ENCODE results near the gene MN1.

The MN1 gene

GRCh38 chr22:27720860-27721259 is 80.7 kb downstream of the MN1 start:
- Histone ChIP-seq H3K36me3 (ENCODE audit: control insufficient read depth, insufficient read depth, low read length) (no peaks in the 10 kb centered on the region), H3K18ac (ENCODE audit: low read length) (no peak overlapping the region), H3K9ac (ENCODE audit: low read length) (no peak overlapping the region), H3K79me1 (ENCODE audit: low read length) (peaks cover 4% of the 10 kb centered on the region), H3K23ac (ENCODE audit: low read length) (no peak overlapping the region), H3K56ac (ENCODE audit: low read length) (no peak overlapping the region), H3K27ac (ENCODE audit: low read depth, low read length) (no peak overlapping the region), H2BK15ac (replicated peaks; ENCODE audit: low read depth) (no peak overlapping the region), H3K4me1 (ENCODE audit: control insufficient read depth, low read depth, low read length) (peaks cover 6% of the 10 kb centered on the region), H3K4me3 (ENCODE audit: low read length) (no peak overlapping the region), H2BK120ac (ENCODE audit: low read depth, low read length) (no peak overlapping the region), H4K8ac (ENCODE audit: low read depth, low read length) (no peak overlapping the region), H2BK5ac (ENCODE audit: low read length) (no peak overlapping the region), H3K4me2 (ENCODE audit: low read length) (no peak overlapping the region), H3K27me3 (ENCODE audit: insufficient read depth, low read length, poor library complexity) (no peaks in the 10 kb centered on the region), H3K79me2 (ENCODE audit: control insufficient read depth, insufficient read depth, low read length) (peaks cover 6% of the 10 kb centered on the region), H4K5ac (ENCODE audit: low read length) (no peak overlapping the region), H2AK5ac (ENCODE audit: low read length) (no peak overlapping the region), H3K4ac (ENCODE audit: low read depth, low read length) (no peak overlapping the region)
- WGBS (ENCODE audit: extremely low coverage, insufficient coverage, low lambda C conversion rate): no CpG with 5 or more reads among the region's 5 CpGs
- no peak for DNase-seq

DNA sequence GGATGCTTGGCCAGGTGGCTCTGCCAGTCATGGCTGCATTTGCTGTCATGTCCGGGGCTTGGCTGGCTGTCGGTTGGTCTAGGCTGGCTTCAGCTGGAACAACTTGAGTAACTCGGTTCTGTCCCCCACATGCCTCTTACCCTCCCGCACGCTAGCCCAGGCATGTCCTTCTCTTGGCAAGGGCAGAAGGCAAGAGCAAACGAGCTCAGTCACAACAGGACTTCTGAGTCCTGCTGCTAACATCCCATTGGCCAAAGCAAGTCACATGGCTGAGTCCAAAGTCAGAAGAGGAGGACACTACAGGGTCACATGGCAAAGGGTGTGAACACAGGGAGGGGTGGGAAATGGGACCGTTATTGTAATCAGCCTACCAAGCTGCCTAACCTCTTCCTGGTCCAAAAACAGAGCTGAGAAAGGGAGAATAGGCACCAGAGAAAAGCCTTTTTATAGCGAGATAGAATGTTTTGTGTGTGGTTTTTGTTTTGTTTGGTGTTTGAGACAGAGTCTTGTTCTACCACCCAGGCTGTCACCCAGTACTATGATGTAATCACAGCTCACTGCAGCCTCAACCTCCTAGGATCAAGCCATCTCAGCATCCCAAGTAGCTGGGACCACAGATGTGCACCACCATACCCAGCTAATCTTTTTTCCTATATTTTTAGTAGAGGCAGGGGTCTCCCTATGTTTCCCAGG is 81.9 kb downstream of the MN1 start:
- peaks cover 6% of the 10 kb centered on the region for H3K4me1 ChIP-seq (ENCODE audit: control insufficient read depth, low read depth, low read length)
- H4K5ac ChIP-seq (ENCODE audit: low read length): no peak overlapping the region
- H2BK15ac ChIP-seq (replicated peaks; ENCODE audit: low read depth): no peak overlapping the region
- H3K9ac ChIP-seq (ENCODE audit: low read length): no peak overlapping the region
- peaks cover 4% of the 10 kb centered on the region for H3K79me1 ChIP-seq (ENCODE audit: low read length)
- no peak overlapping the region for H3K27ac ChIP-seq (ENCODE audit: low read depth, low read length)
- no peak overlapping the region for H3K56ac ChIP-seq (ENCODE audit: low read length)
- no peak overlapping the region for H3K4me3 ChIP-seq (ENCODE audit: low read length)
- no peaks in the 10 kb centered on the region for H3K36me3 ChIP-seq (ENCODE audit: control insufficient read depth, insufficient read depth, low read length)
- peak; percentile 78 for DNase-seq
- no peak overlapping the region for H2BK120ac ChIP-seq (ENCODE audit: low read depth, low read length)
- no peak overlapping the region for H3K18ac ChIP-seq (ENCODE audit: low read length)
- peaks cover 2% of the 10 kb centered on the region for H3K79me2 ChIP-seq (ENCODE audit: control insufficient read depth, insufficient read depth, low read length)
- H2AK5ac ChIP-seq (ENCODE audit: low read length): no peak overlapping the region
- WGBS (ENCODE audit: extremely low coverage, insufficient coverage, low lambda C conversion rate): no CpG with 5 or more reads among the region's 8 CpGs
- no peak overlapping the region for H3K23ac ChIP-seq (ENCODE audit: low read length)
- H3K4me2 ChIP-seq (ENCODE audit: low read length): no peak overlapping the region
- no peaks in the 10 kb centered on the region for H3K27me3 ChIP-seq (ENCODE audit: insufficient read depth, low read length, poor library complexity)
- peak overlapping the region; percentile 38 for H3K4ac ChIP-seq (ENCODE audit: low read depth, low read length)
- H2BK5ac ChIP-seq (ENCODE audit: low read length): no peak overlapping the region
- H4K8ac ChIP-seq (ENCODE audit: low read depth, low read length): no peak overlapping the region

GRCh38 chr22:27719036-27719347 is 82.6 kb downstream of the MN1 start:
- Histone ChIP-seq H4K8ac (ENCODE audit: low read depth, low read length) (no peak overlapping the region), H2AK5ac (ENCODE audit: low read length) (peak overlapping the region; percentile 52), H3K9ac (ENCODE audit: low read length) (no peak overlapping the region), H3K79me1 (ENCODE audit: low read length) (peaks cover 4% of the 10 kb centered on the region), H2BK5ac (ENCODE audit: low read length) (no peak overlapping the region), H3K4me1 (ENCODE audit: control insufficient read depth, low read depth, low read length) (peaks cover 6% of the 10 kb centered on the region), H3K27ac (ENCODE audit: low read depth, low read length) (no peak overlapping the region), H3K4me2 (ENCODE audit: low read length) (no peak overlapping the region), H3K79me2 (ENCODE audit: control insufficient read depth, insufficient read depth, low read length) (peaks cover 2% of the 10 kb centered on the region), H3K4ac (ENCODE audit: low read depth, low read length) (no peak overlapping the region), H4K5ac (ENCODE audit: low read length) (no peak overlapping the region), H3K56ac (ENCODE audit: low read length) (no peak overlapping the region), H3K36me3 (ENCODE audit: control insufficient read depth, insufficient read depth, low read length) (no peaks in the 10 kb centered on the region), H3K27me3 (ENCODE audit: insufficient read depth, low read length, poor library complexity) (no peaks in the 10 kb centered on the region), H3K23ac (ENCODE audit: low read length) (no peak overlapping the region), H3K18ac (ENCODE audit: low read length) (no peak overlapping the region), H3K4me3 (ENCODE audit: low read length) (no peak overlapping the region), H2BK15ac (replicated peaks; ENCODE audit: low read depth) (no peak overlapping the region), H2BK120ac (ENCODE audit: low read depth, low read length) (no peak overlapping the region)
- no peak for DNase-seq
- no CpG with 5 or more reads among the region's 3 CpGs for WGBS (ENCODE audit: extremely low coverage, insufficient coverage, low lambda C conversion rate)

- Histone ChIP-seq H2BK5ac (ENCODE audit: low read length) (no peak overlapping the region), H3K56ac (ENCODE audit: low read length) (peak overlapping the region; percentile 68), H3K4me3 (ENCODE audit: low read length) (no peak overlapping the region), H3K36me3 (ENCODE audit: control insufficient read depth, insufficient read depth, low read length) (no peaks in the 10 kb centered on the region), H3K4ac (ENCODE audit: low read depth, low read length) (no peak overlapping the region), H3K4me2 (ENCODE audit: low read length) (no peak overlapping the region), H2BK15ac (replicated peaks; ENCODE audit: low read depth) (no peak overlapping the region), H3K79me2 (ENCODE audit: control insufficient read depth, insufficient read depth, low read length) (no peaks in the 10 kb centered on the region), H2AK5ac (ENCODE audit: low read length) (peak overlapping the region; percentile 52), H4K5ac (ENCODE audit: low read length) (no peak overlapping the region), H3K18ac (ENCODE audit: low read length) (no peak overlapping the region), H2BK120ac (ENCODE audit: low read depth, low read length) (no peak overlapping the region), H3K23ac (ENCODE audit: low read length) (no peak overlapping the region), H3K9ac (ENCODE audit: low read length) (no peak overlapping the region), H3K27me3 (ENCODE audit: insufficient read depth, low read length, poor library complexity) (no peaks in the 10 kb centered on the region), H3K27ac (ENCODE audit: low read depth, low read length) (no peak overlapping the region), H3K79me1 (ENCODE audit: low read length) (peaks cover 4% of the 10 kb centered on the region), H3K4me1 (ENCODE audit: control insufficient read depth, low read depth, low read length) (peaks cover 6% of the 10 kb centered on the region), H4K8ac (ENCODE audit: low read depth, low read length) (no peak overlapping the region)
- WGBS (ENCODE audit: extremely low coverage, insufficient coverage, low lambda C conversion rate): no CpG with 5 or more reads among the region's 10 CpGs
- DNase-seq: peak; percentile 86
These were observed 83.1 kb downstream of the MN1 start for GRCh38 chr22:27718186-27719035.

DNA sequence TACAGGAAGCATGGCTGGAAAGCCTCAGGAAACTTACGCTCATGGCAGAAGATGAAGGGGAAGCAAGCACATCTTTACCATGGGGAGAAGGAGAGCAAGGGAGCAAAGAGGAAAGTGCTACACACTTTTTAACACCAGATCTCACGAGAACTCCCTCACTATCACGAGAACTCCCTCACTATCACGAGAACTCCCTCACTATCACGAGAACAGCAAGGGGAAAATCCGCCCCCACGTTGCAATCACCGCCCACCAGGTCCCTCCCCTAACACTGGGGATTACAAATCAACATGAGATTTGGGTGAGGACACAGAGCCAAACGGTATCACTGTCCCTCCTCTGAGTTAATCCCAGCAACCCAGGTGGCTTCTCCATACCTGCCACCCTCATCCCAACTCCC is 84.5 kb downstream of the MN1 start:
- Histone ChIP-seq H4K8ac (ENCODE audit: low read depth, low read length) (no peak overlapping the region), H2AK5ac (ENCODE audit: low read length) (no peak overlapping the region), H2BK5ac (ENCODE audit: low read length) (no peak overlapping the region), H2BK120ac (ENCODE audit: low read depth, low read length) (no peak overlapping the region), H3K79me2 (ENCODE audit: control insufficient read depth, insufficient read depth, low read length) (no peaks in the 10 kb centered on the region), H3K36me3 (ENCODE audit: control insufficient read depth, insufficient read depth, low read length) (no peaks in the 10 kb centered on the region), H4K5ac (ENCODE audit: low read length) (no peak overlapping the region), H3K4me3 (ENCODE audit: low read length) (no peak overlapping the region), H3K4me2 (ENCODE audit: low read length) (no peak overlapping the region), H2BK15ac (replicated peaks; ENCODE audit: low read depth) (no peak overlapping the region), H3K79me1 (ENCODE audit: low read length) (peaks cover 4% of the 10 kb centered on the region), H3K4me1 (ENCODE audit: control insufficient read depth, low read depth, low read length) (peaks cover 6% of the 10 kb centered on the region), H3K27me3 (ENCODE audit: insufficient read depth, low read length, poor library complexity) (no peaks in the 10 kb centered on the region), H3K23ac (ENCODE audit: low read length) (no peak overlapping the region), H3K18ac (ENCODE audit: low read length) (no peak overlapping the region), H3K27ac (ENCODE audit: low read depth, low read length) (no peak overlapping the region), H3K56ac (ENCODE audit: low read length) (no peak overlapping the region), H3K4ac (ENCODE audit: low read depth, low read length) (no peak overlapping the region), H3K9ac (ENCODE audit: low read length) (no peak overlapping the region)
- WGBS (ENCODE audit: extremely low coverage, insufficient coverage, low lambda C conversion rate): no CpG with 5 or more reads among the region's 9 CpGs
- peak; percentile 39 for DNase-seq
